Measurements from ENCODE around the gene TRIM24. TPM values are rescaled to one million over a fixed set of nuclear protein-coding genes. Genes with fewer than 3 reads are reported as not detected.
"Not testable (repeated sequence)": the region's sequence is repeated elsewhere in the genome, so short reads cannot be mapped to it uniquely, and the experiment has no call there.

Gene TRIM24
- polyA plus RNA-seq (2012; ENCODE audit: insufficient read depth, insufficient read length), result 20.3 TPM

GRCh38 chr7:138460176-138460648 lies at the start of gene TRIM24:
TRIM24 (plus strand) TSS chr7:138460259; CDS start chr7:138460549, 290 bp downstream.
- DNase-seq (ENCODE audit: low read depth, low spot score), result no peak
- peak within 1 kb of the TSS; percentile 71 for H3K4me3 ChIP-seq (ENCODE audit: low read length)

- H3K4me3 ChIP-seq (ENCODE audit: low read length), result not testable (repeated sequence)
Measured at GRCh38 chr7:138412077-138412476, 48.0 kb upstream of the TRIM24 start.

GRCh38 chr7:138412921-138413320 lies 47.1 kb upstream of the TRIM24 start:
- not testable (repeated sequence) for H3K4me3 ChIP-seq (ENCODE audit: low read length); DNase-seq (ENCODE audit: low read depth, low spot score)

More at GRCh38 chr7:138412077-138412476, 48.0 kb upstream of the TRIM24 start:
- not testable (repeated sequence) for DNase-seq (ENCODE audit: low read depth, low spot score)

GRCh38 chr7:138417078-138417700 lies 42.9 kb upstream of the TRIM24 start:
- no peak overlapping the region for H3K4me3 ChIP-seq (ENCODE audit: low read length)
- no peak for DNase-seq (ENCODE audit: low read depth, low spot score)

GRCh38 chr7:138417764-138418163 lies 42.3 kb upstream of the TRIM24 start:
- DNase-seq (ENCODE audit: low read depth, low spot score), result no peak
- no peak overlapping the region for H3K4me3 ChIP-seq (ENCODE audit: low read length)

GRCh38 chr7:138418403-138418802 lies 41.7 kb upstream of the TRIM24 start:
- not testable (repeated sequence) for DNase-seq (ENCODE audit: low read depth, low spot score); H3K4me3 ChIP-seq (ENCODE audit: low read length)

GRCh38 chr7:138425026-138425425 lies 35.0 kb upstream of the TRIM24 start:
- no peak for DNase-seq (ENCODE audit: low read depth, low spot score)
- no peak overlapping the region for H3K4me3 ChIP-seq (ENCODE audit: low read length)

GRCh38 chr7:138429577-138430250 lies 30.3 kb upstream of the TRIM24 start:
- no peak overlapping the region for H3K4me3 ChIP-seq (ENCODE audit: low read length)
- no peak for DNase-seq (ENCODE audit: low read depth, low spot score)

GRCh38 chr7:138431517-138431916 lies 28.5 kb upstream of the TRIM24 start:
- DNase-seq (ENCODE audit: low read depth, low spot score), result no peak
- H3K4me3 ChIP-seq (ENCODE audit: low read length), result no peak overlapping the region

- no peak overlapping the region for H3K4me3 ChIP-seq (ENCODE audit: low read length)
- no peak for DNase-seq (ENCODE audit: low read depth, low spot score)
Measured at GRCh38 chr7:138433583-138434443, 26.2 kb upstream of the TRIM24 start.

GRCh38 chr7:138434597-138435019 lies 25.5 kb upstream of the TRIM24 start:
- no peak overlapping the region for H3K4me3 ChIP-seq (ENCODE audit: low read length)
- no peak for DNase-seq (ENCODE audit: low read depth, low spot score)

GRCh38 chr7:138435231-138435919 lies 24.7 kb upstream of the TRIM24 start:
- no peak for DNase-seq (ENCODE audit: low read depth, low spot score)
- no peak overlapping the region for H3K4me3 ChIP-seq (ENCODE audit: low read length)

GRCh38 chr7:138436388-138436787 lies 23.7 kb upstream of the TRIM24 start:
- no peak for DNase-seq (ENCODE audit: low read depth, low spot score)

GRCh38 chr7:138440460-138440859 lies 19.6 kb upstream of the TRIM24 start:
- no peak for DNase-seq (ENCODE audit: low read depth, low spot score)
- no peak overlapping the region for H3K4me3 ChIP-seq (ENCODE audit: low read length)

More at GRCh38 chr7:138436388-138436787, 23.7 kb upstream of the TRIM24 start:
- H3K4me3 ChIP-seq (ENCODE audit: low read length), result no peak overlapping the region

GRCh38 chr7:138442822-138443221 lies 17.2 kb upstream of the TRIM24 start:
- no peak overlapping the region for H3K4me3 ChIP-seq (ENCODE audit: low read length)
- no peak for DNase-seq (ENCODE audit: low read depth, low spot score)

GRCh38 chr7:138449580-138449979 lies 10.5 kb upstream of the TRIM24 start:
- DNase-seq (ENCODE audit: low read depth, low spot score), result peak; percentile 50
- no peak overlapping the region for H3K4me3 ChIP-seq (ENCODE audit: low read length)

GRCh38 chr7:138455609-138456008 lies 4.5 kb upstream of the TRIM24 start:
- DNase-seq (ENCODE audit: low read depth, low spot score), result no peak
- no peak overlapping the region for H3K4me3 ChIP-seq (ENCODE audit: low read length)

- DNase-seq (ENCODE audit: low read depth, low spot score), result no peak
- no peak overlapping the region for H3K4me3 ChIP-seq (ENCODE audit: low read length)
Measured at GRCh38 chr7:138456220-138456619, 3.8 kb upstream of the TRIM24 start.

Data from Jurkat, Clone E6-1 (cell line).